H1 (cell line): ENCODE data around the gene GNAI2. TPM values are rescaled to one million over a fixed set of nuclear protein-coding genes. Genes with fewer than 3 reads are reported as not detected.

Experiments
- CTCF ChIA-PET: fragments of 300-600 bp; sonication (Branson Sonifier 250); formaldehyde crosslinking; loops from one replicate; lab custom pipeline; 2021; ENCODE audit not compliant: partially characterized antibody; lab: Charles Lee
- POLR2A ChIA-PET: fragments of 300-600 bp; sonication (Branson Sonifier 250); formaldehyde crosslinking; loops from one replicate; lab custom pipeline; 2021; ENCODE audit warnings: inconsistent platforms; ENCODE audit not compliant: partially characterized antibody; lab: Charles Lee
- DNase-seq, 2 experiments: peaks; one replicate each; pipeline versions ENCODE4 v3.0.0 to v3.0.0-alpha.2; 2010 to 2022; ENCODE audit warnings: low spot score in 2 of 2, low read depth in 1 of 2, mixed read lengths in 1 of 2
- FAIRE-seq: peaks from 2 replicates; lab custom pipeline; 2011; peaks lifted over from hg19 to GRCh38; lab: Jason Lieb, UNC
- H2AFZ ChIP-seq: 2 replicates; pipeline ENCODE4 v1.8.1; 2012; ENCODE audit warnings: low read length, inconsistent platforms
- H2AK5ac ChIP-seq: 2 replicates; pipeline ENCODE4 v1.6.1; 2013; ENCODE audit warnings: low read depth, low read length
- H2BK120ac ChIP-seq: replicated peaks from 2 replicates; pipeline ENCODE3; 2013; ENCODE audit warnings: low read depth, low read length, inconsistent platforms
- H2BK12ac ChIP-seq: 2 replicates; pipeline ENCODE4 v1.6.1; 2013; ENCODE audit warnings: low read depth, low read length
- H2BK15ac ChIP-seq: 2 replicates; pipeline ENCODE4 v1.6.1; 2013; ENCODE audit warnings: low read length
- H2BK20ac ChIP-seq: 2 replicates; pipeline ENCODE4 v1.6.1; 2013; ENCODE audit warnings: low read length
- H2BK5ac ChIP-seq: 2 replicates; pipeline ENCODE4 v1.6.1; 2013; ENCODE audit warnings: low read depth, low read length
- H3K14ac ChIP-seq: 2 replicates; pipeline ENCODE4 v1.6.1; 2013; ENCODE audit warnings: inconsistent platforms; ENCODE audit not compliant: insufficient read length
- H3K18ac ChIP-seq: 2 replicates; pipeline ENCODE4 v1.6.1; 2013; ENCODE audit warnings: low read length; ENCODE audit errors: extremely low read depth
- H3K23ac ChIP-seq: 2 replicates; pipeline ENCODE4 v1.6.1; 2013; ENCODE audit warnings: inconsistent platforms; ENCODE audit not compliant: insufficient read length
- H3K23me2 ChIP-seq: 2 replicates; pipeline ENCODE4 v1.6.1; 2013; ENCODE audit warnings: low read depth, low read length
- H3K27ac ChIP-seq: 2 replicates; pipeline ENCODE4 v1.6.1; 2011; ENCODE audit warnings: low read depth, low read length, inconsistent platforms
- H3K27me3 ChIP-seq, 4 experiments: replicated peaks in 1 of 4; 1 replicate in 1 of 4; 2 replicates in 3 of 4; pipeline versions ENCODE4 v1.6.1 to v1.8.1; 2011 to 2013; ENCODE audit warnings: low read length in 3 of 4, mild to moderate bottlenecking in 3 of 4, inconsistent platforms in 2 of 4, mixed read lengths in 2 of 4, moderate library complexity in 1 of 4; ENCODE audit not compliant: control insufficient read depth in 3 of 4, insufficient read depth in 3 of 4; ENCODE audit errors: extremely low read depth in 1 of 4
- H3K36me3 ChIP-seq, 4 experiments: 2 replicates each; pipeline versions ENCODE4 v1.6.1 to v1.8.1; 2011 to 2013; ENCODE audit warnings: mild to moderate bottlenecking in 4 of 4, low read length in 3 of 4, moderate library complexity in 2 of 4, control low read depth in 1 of 4, inconsistent platforms in 1 of 4; ENCODE audit not compliant: insufficient read depth in 4 of 4, control insufficient read depth in 2 of 4
- H3K4ac ChIP-seq: replicated peaks from 2 replicates; pipeline ENCODE3; 2013; ENCODE audit warnings: low read length, low read depth, mixed read lengths, inconsistent platforms; ENCODE audit not compliant: insufficient read length
- H3K4me1 ChIP-seq, 4 experiments: replicated peaks in 1 of 4; 1 replicate in 1 of 4; 2 replicates in 3 of 4; pipeline versions ENCODE4 v1.6.1 to v1.8.1; 2011 to 2013; ENCODE audit warnings: low read length in 3 of 4, inconsistent platforms in 2 of 4, mixed read lengths in 1 of 4; ENCODE audit not compliant: insufficient read depth in 4 of 4, control insufficient read depth in 3 of 4
- H3K4me2 ChIP-seq, 2 experiments: 2 replicates each; pipeline versions ENCODE4 v1.6.1 to v1.8.1; 2011 to 2013; ENCODE audit warnings: low read depth in 2 of 2, low read length in 2 of 2, control low read depth in 1 of 2, inconsistent platforms in 1 of 2, mild to moderate bottlenecking in 1 of 2; ENCODE audit not compliant: insufficient read depth in 1 of 2
- H3K4me3 ChIP-seq, 4 experiments: fragments of 200-600, 300-600 bp in 1 of 4; sonication (generic), shearing (Covaris generic), sonication (Bioruptor Twin) in 1 of 4; 2 replicates each; pipeline versions ENCODE4 v1.5.1 to v1.8.1; 2011 to 2016; ENCODE audit warnings: low read length in 4 of 4, low read depth in 3 of 4, control low read depth in 2 of 4, inconsistent platforms in 2 of 4, mild to moderate bottlenecking in 2 of 4, mixed read lengths in 1 of 4, moderate library complexity in 1 of 4; ENCODE audit not compliant: insufficient read depth in 2 of 4; ENCODE audit errors: extremely low read depth in 1 of 4
- H3K56ac ChIP-seq: replicated peaks from 2 replicates; pipeline ENCODE3; 2013; ENCODE audit warnings: low read depth, mild to moderate bottlenecking, mixed read lengths, low read length, inconsistent platforms; ENCODE audit not compliant: insufficient read length
- H3K79me1 ChIP-seq: 2 replicates; pipeline ENCODE4 v1.6.1; 2013; ENCODE audit warnings: low read depth, low read length, control low read depth
- H3K79me2 ChIP-seq, 2 experiments: 2 replicates each; pipeline versions ENCODE4 v1.6.1 to v1.8.1; 2012 to 2013; ENCODE audit warnings: low read length in 2 of 2, mild to moderate bottlenecking in 2 of 2, inconsistent platforms in 1 of 2; ENCODE audit not compliant: insufficient read depth in 2 of 2, control insufficient read depth in 1 of 2
- H3K9ac ChIP-seq, 4 experiments: replicated peaks in 1 of 4; 1 replicate in 1 of 4; 2 replicates in 3 of 4; pipeline versions ENCODE4 v1.6.1 to v1.8.1; 2011 to 2013; ENCODE audit warnings: low read depth in 3 of 4, low read length in 3 of 4, control low read depth in 2 of 4, mild to moderate bottlenecking in 2 of 4, moderate library complexity in 2 of 4, inconsistent platforms in 1 of 4; ENCODE audit errors: extremely low read depth in 1 of 4
- H3K9me3 ChIP-seq, 2 experiments: 2 replicates each; pipeline versions ENCODE4 v1.6.1 to v1.8.1; 2012 to 2013; ENCODE audit warnings: mild to moderate bottlenecking in 2 of 2, moderate library complexity in 2 of 2, control low read depth in 1 of 2, inconsistent platforms in 1 of 2, low read depth in 1 of 2, low read length in 1 of 2, mixed read lengths in 1 of 2; ENCODE audit not compliant: insufficient read depth in 2 of 2
- H4K20me1 ChIP-seq, 2 experiments: replicated peaks in 1 of 2; 2 replicates each; pipeline versions ENCODE3 to v1.8.1; 2011 to 2013; ENCODE audit warnings: inconsistent platforms in 2 of 2, low read length in 2 of 2, mild to moderate bottlenecking in 1 of 2; ENCODE audit not compliant: insufficient read depth in 2 of 2, control insufficient read depth in 1 of 2
- H4K5ac ChIP-seq: 2 replicates; pipeline ENCODE4 v1.6.1; 2013; ENCODE audit warnings: low read length, low read depth, mixed read lengths, inconsistent platforms; ENCODE audit not compliant: insufficient read length
- H4K8ac ChIP-seq: 2 replicates; pipeline ENCODE4 v1.8.0; 2013; ENCODE audit warnings: mild to moderate bottlenecking, moderate library complexity, low read length, inconsistent platforms; ENCODE audit not compliant: insufficient read depth; ENCODE audit errors: extremely low read depth
- H4K91ac ChIP-seq: replicated peaks from 2 replicates; pipeline ENCODE3; 2013; ENCODE audit warnings: low read length, mixed read lengths, inconsistent platforms; ENCODE audit not compliant: insufficient read length
- CHD2 ChIP-seq: IDR thresholded peaks from 2 replicates; pipeline ENCODE4 v1.6.1; 2012; ENCODE audit warnings: low read length, improper control_type of control experiment
- EGR1 ChIP-seq: IDR thresholded peaks from 2 replicates; pipeline ENCODE4 v1.6.1; 2011; ENCODE audit warnings: low read depth, low read length, borderline replicate concordance
- NANOG ChIP-seq: IDR thresholded peaks from 2 replicates; pipeline ENCODE4 v1.6.1; 2011; ENCODE audit warnings: low read length, low read depth, mild to moderate bottlenecking, inconsistent platforms; ENCODE audit not compliant: insufficient read depth, poor library complexity, severe bottlenecking
- RBBP5 ChIP-seq: IDR thresholded peaks from 2 replicates; pipeline ENCODE4 v1.7.1; 2012; ENCODE audit warnings: low read depth, mild to moderate bottlenecking, inconsistent platforms, low read length, moderate library complexity, borderline replicate concordance
- RXRA ChIP-seq: IDR thresholded peaks from 2 replicates; pipeline ENCODE4 v1.6.1; 2011; ENCODE audit warnings: low read depth, mild to moderate bottlenecking, low read length, moderate library complexity; ENCODE audit not compliant: insufficient read depth
- SIN3A ChIP-seq, 2 experiments: IDR thresholded peaks in 1 of 2; conservative IDR thresholded peaks in 1 of 2; 2 replicates each; pipeline ENCODE4 v1.6.1; 2011 to 2012; ENCODE audit warnings: low read length in 2 of 2, improper control_type of control experiment in 1 of 2, low read depth in 1 of 2, mild to moderate bottlenecking in 1 of 2
- SIRT6 ChIP-seq: IDR thresholded peaks from one replicate; pipeline ENCODE4 v1.7.1; 2012; ENCODE audit warnings: low read length, inconsistent platforms
- SIX5 ChIP-seq: IDR thresholded peaks from 2 replicates; pipeline ENCODE4 v1.6.1; 2011; ENCODE audit warnings: mild to moderate bottlenecking, low read depth, low read length
- ZNF274 ChIP-seq: IDR thresholded peaks from 2 replicates; pipeline ENCODE4 v1.7.0; 2012; ENCODE audit warnings: low read length, borderline replicate concordance; ENCODE audit errors: extremely low read depth
- WGBS, 2 experiments: shearing (Covaris generic) in 1 of 2; methylation state at CpG; one replicate each; pipeline versions ENCODE4 v1.1.6 to v1.1.7; 2013 to 2015; ENCODE audit warnings: low lambda C conversion rate in 2 of 2, mixed read lengths in 2 of 2, inconsistent platforms in 1 of 2, low coverage in 1 of 2, missing lambda C conversion rate in 1 of 2; ENCODE audit not compliant: insufficient replicate concordance in 2 of 2, insufficient coverage in 1 of 2, insufficient read length in 1 of 2; ENCODE audit errors: extremely low coverage in 1 of 2, missing lambda C conversion rate in 1 of 2; 5-methylcytosine and 5-hydroxymethylcytosine counted together
- polyA plus RNA-seq, 7 experiments: library from polyadenylated mRNA; depleted of rRNA in 3 of 7; stranded (reverse) in 5 of 7; unstranded in 2 of 7; fragments of >200 nt in 5 of 7; fragments of 200-250 nt in 2 of 7; gene quantifications; 1 replicate in 5 of 7; 2 replicates in 1 of 7; 4 replicates in 1 of 7; pipeline versions ENCODE4 v1.2.1 to v1.2.3, GENCODE V29; 2011 to 2013; ENCODE audit warnings: missing spikeins in 2 of 7, mixed read lengths in 2 of 7
- total RNA-seq: library from RNA; stranded (reverse); fragmentation: NEBNext Ultra II Directional; extraction: Animal tissue kit (Norgen Biotek cat#: 25700); gene quantifications from 2 replicates; pipeline ENCODE4 v1.2.1, GENCODE V29; 2021

Gene GNAI2
- total and polyA plus RNA-seq, 2 of the 8 experiments (the other 6 are each of a cell fraction or from before 2014, with no cell fraction given) = 168 to 539 TPM

- Histone ChIP-seq H3K79me1 (peaks cover 35% of the 10 kb centered on the region), H2BK5ac (peak overlapping the region; percentile 96), H2BK15ac (peak overlapping the region; percentile 98; the same call in 1 of the 2 replicates), H3K4me2 (peak overlapping the region; percentile 56 to 60; a peak in 3 of 4 replicates), H2BK20ac (peak overlapping the region; percentile 18; the same call in 1 of the 2 replicates), H3K4me3 (peak overlapping the region in 2 of 4 experiments; percentile 23 to 27; a peak in 4 of 8 replicates), H3K4me1 (peaks cover 5 to 48% (median 41%) of the 10 kb centered on the region in 4 experiments), H3K14ac (no peak overlapping the region), H4K20me1 (peaks cover 18 to 36% of the 10 kb centered on the region in 2 experiments), H3K9ac (peak overlapping the region in 2 of 4 experiments; percentile 8 to 13; a peak in 2 of 7 replicates), H4K5ac (peak overlapping the region; percentile 73), H3K23ac (no peak overlapping the region), H3K56ac (peak overlapping the region; percentile 35), H3K27me3 (no peaks in the 10 kb centered on the region), H3K18ac (peak overlapping the region; percentile 92), H3K79me2 (peaks cover 21 to 90% of the 10 kb centered on the region in 2 experiments), H4K91ac (peak overlapping the region; percentile 86), H3K36me3 (peaks cover 0 to 3% (median 2%) of the 10 kb centered on the region in 4 experiments; a peak in 2 of 8 replicates), H2BK12ac (peak overlapping the region; percentile 92), H3K27ac (peak overlapping the region; percentile 53), H3K4ac (no peak overlapping the region), H3K9me3 (no peaks in the 10 kb centered on the region), H3K23me2 (peaks cover 5% of the 10 kb centered on the region; the same call in 1 of the 2 replicates), H2AFZ (no peak overlapping the region), H2BK120ac (peak overlapping the region; percentile 38), H2AK5ac (peak overlapping the region; percentile 54; the same call in 1 of the 2 replicates), H4K8ac (peak overlapping the region; percentile 89)
- POLR2A ChIA-PET = interaction anchor here (0.6 to 3.5 kb wide), 16 partner anchors 8 to 282 kb away, joined by 3 to 17 read pairs (median 4); partner anchors contain the start of gene IFRD2
- peak in 1 of 2 experiments; percentile 99 for DNase-seq
- 7% methylated on average over 22 of the region's 25 CpGs; no CpG with 5 or more reads in 1 of the 2 experiments for WGBS, 2 experiments
- no peak for FAIRE-seq
- CTCF ChIA-PET = interaction anchor here (0.6 to 53.5 kb wide), 34 partner anchors 12 to 443 kb away, joined by 3 to 2149 read pairs (median 4); partner anchors contain the start of genes GNAI2, GNAT1, HYAL3 and INKA1
- TF ChIP-seq SIX5 (no peak), NANOG (no peak), RBBP5 (no peak), ZNF274 (no peak), CHD2 (peak; percentile 73; the same call in 1 of the 2 replicates), EGR1 (peak; percentile 74), SIN3A (conservative IDR thresholded peaks at IDR 0.05 in 1 of 2, IDR thresholded peaks at IDR 0.05 in 1 of 2; ENCODE audit: low read depth in 1 of 2, low read length in 2 of 2) (peak; percentile 77 to 88; a peak in 3 of 4 replicates), SIRT6 (no peak), RXRA (0 out of 2 replicates have a peak, but pooled peaks have one; percentile 55)
Measured at GRCh38 chr3:50245831-50246516, 10.0 kb downstream of the GNAI2 start.
